ENCODE results near the gene ACER3.

DNA sequence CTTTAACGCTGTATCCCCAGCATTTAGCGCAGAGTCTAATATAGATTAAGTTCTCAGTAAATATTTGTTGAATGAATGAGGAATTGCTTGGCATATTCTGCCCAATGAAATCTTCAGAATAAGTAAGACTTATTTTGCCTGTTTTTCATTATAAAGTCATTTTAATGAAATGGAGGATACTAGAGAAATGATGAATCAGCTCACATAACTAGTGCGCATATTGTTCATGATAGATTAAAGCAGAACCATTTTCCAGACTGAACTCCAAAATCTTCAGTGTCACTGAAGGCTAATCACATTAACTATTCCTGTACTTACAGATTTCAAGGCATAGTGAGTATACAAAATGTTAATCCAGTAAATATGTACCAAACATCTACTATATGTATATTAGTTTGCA lies 29.6 kb downstream of the ACER3 start:
- no peak for TF ChIP-seq POLR2A (IDR thresholded peaks at IDR 0.05)
- TF ChIP-seq, protein P1, sequence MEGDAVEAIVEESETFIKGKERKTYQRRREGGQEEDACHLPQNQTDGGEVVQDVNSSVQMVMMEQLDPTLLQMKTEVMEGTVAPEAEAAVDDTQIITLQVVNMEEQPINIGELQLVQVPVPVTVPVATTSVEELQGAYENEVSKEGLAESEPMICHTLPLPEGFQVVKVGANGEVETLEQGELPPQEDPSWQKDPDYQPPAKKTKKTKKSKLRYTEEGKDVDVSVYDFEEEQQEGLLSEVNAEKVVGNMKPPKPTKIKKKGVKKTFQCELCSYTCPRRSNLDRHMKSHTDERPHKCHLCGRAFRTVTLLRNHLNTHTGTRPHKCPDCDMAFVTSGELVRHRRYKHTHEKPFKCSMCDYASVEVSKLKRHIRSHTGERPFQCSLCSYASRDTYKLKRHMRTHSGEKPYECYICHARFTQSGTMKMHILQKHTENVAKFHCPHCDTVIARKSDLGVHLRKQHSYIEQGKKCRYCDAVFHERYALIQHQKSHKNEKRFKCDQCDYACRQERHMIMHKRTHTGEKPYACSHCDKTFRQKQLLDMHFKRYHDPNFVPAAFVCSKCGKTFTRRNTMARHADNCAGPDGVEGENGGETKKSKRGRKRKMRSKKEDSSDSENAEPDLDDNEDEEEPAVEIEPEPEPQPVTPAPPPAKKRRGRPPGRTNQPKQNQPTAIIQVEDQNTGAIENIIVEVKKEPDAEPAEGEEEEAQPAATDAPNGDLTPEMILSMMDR (IDR thresholded peaks at IDR 0.05), result no peak

All from heart left ventricle (tissue), 13 donors.